PC-3 (cell line): ENCODE results near the gene SLC9A3. TPM values are rescaled to one million over a fixed set of nuclear protein-coding genes. Genes with fewer than 3 reads are reported as not detected.

Experiments
- ATAC-seq: fragments of 200-7000 bp; cut with Tn5 transposase; 2 replicates; pipeline ENCODE4 v1.9.1; 2020; ENCODE audit warnings: mild to moderate bottlenecking, moderate library complexity
- BruUV-seq: library from RNA; stranded (reverse); fragments of 400-500 nt; replicated peaks from 2 replicates; lab custom pipeline; 2021; lab: Mats Ljungman, UMichigan
- CTCF ChIA-PET: fragments of 300-600 bp; sonication (Branson Sonifier 250); formaldehyde crosslinking; loops from one replicate; lab custom pipeline; 2022; ENCODE audit warnings: antibody characterized with exemption; lab: Charles Lee
- POLR2A ChIA-PET: fragments of 300-600 bp; sonication (Branson Sonifier 250); formaldehyde crosslinking; loops from one replicate; lab custom pipeline; 2022; ENCODE audit warnings: antibody characterized with exemption; ENCODE audit not compliant: unreplicated experiment; lab: Charles Lee
- DNase-seq: peaks from one replicate; pipeline ENCODE4 v3.0.0-alpha.2; 2015
- H2AFZ ChIP-seq: fragments of 300-600 bp; sonication (generic); 2 replicates; pipeline ENCODE4 v1.6.0; 2016; ENCODE audit warnings: antibody characterized with exemption, low read length
- H3F3A ChIP-seq: fragments of 300-600 bp; sonication (generic); one replicate; pipeline ENCODE4 v1.6.0; 2017; ENCODE audit warnings: antibody characterized with exemption, low read length, control low read depth, mild to moderate bottlenecking; ENCODE audit not compliant: unreplicated experiment
- H3K27ac ChIP-seq: fragments of 300-600 bp; sonication (generic); 2 replicates; pipeline ENCODE4 v1.5.1; 2016; ENCODE audit warnings: mild to moderate bottlenecking, low read length
- H3K27me3 ChIP-seq: fragments of 300-600 bp; sonication (generic); 2 replicates; pipeline ENCODE4 v1.6.1; 2016; ENCODE audit warnings: low read length, mixed read lengths
- H3K36me3 ChIP-seq: fragments of 300-600 bp; sonication (generic); 2 replicates; pipeline ENCODE4 v1.6.1; 2016; ENCODE audit warnings: low read depth, mixed run types, low read length, mixed read lengths
- H3K4me1 ChIP-seq: fragments of 300-600 bp; sonication (generic); 2 replicates; pipeline ENCODE4 v1.5.1; 2016; ENCODE audit warnings: low read length; ENCODE audit not compliant: insufficient read depth
- H3K4me2 ChIP-seq: fragments of 300-600 bp; sonication (generic); 2 replicates; pipeline ENCODE4 v1.6.0; 2016; ENCODE audit warnings: low read length
- H3K4me3 ChIP-seq: fragments of 300-600 bp; sonication (generic); 2 replicates; pipeline ENCODE4 v1.5.1; 2016; ENCODE audit warnings: mild to moderate bottlenecking, low read length, mixed read lengths
- H3K79me2 ChIP-seq: fragments of 300-600 bp; sonication (generic); 2 replicates; pipeline ENCODE4 v1.6.1; 2017; ENCODE audit warnings: low read length, mixed read lengths
- H3K9ac ChIP-seq: fragments of 300-600 bp; sonication (generic); 2 replicates; pipeline ENCODE4 v1.6.0; 2016; ENCODE audit warnings: mild to moderate bottlenecking, low read length
- H3K9me2 ChIP-seq: fragments of 300-600 bp; sonication (generic); replicated peaks from 2 replicates; pipeline ENCODE4 v1.6.1; 2016; ENCODE audit warnings: mixed run types, low read length, mixed read lengths
- H3K9me3 ChIP-seq: fragments of 300-600 bp; sonication (generic); 2 replicates; pipeline ENCODE4 v1.6.1; 2016; ENCODE audit warnings: low read length, mixed read lengths
- H4K20me1 ChIP-seq: fragments of 300-600 bp; sonication (generic); 2 replicates; pipeline ENCODE4 v1.6.1; 2016; ENCODE audit warnings: low read length, mixed read lengths
- CTCF ChIP-seq: fragments of 300-600 bp; sonication (generic); conservative IDR thresholded peaks from 2 replicates; pipeline ENCODE4 v1.5.1; 2017; ENCODE audit warnings: antibody characterized with exemption, low read depth, mild to moderate bottlenecking, low read length
- EZH2 ChIP-seq: fragments of 300-600 bp; sonication (generic); IDR thresholded peaks from one replicate; pipeline ENCODE4 v1.6.1; 2017; ENCODE audit warnings: antibody characterized with exemption, mild to moderate bottlenecking, low read length; ENCODE audit not compliant: unreplicated experiment
- EZH2phosphoT487 ChIP-seq: fragments of 300-600 bp; sonication (generic); IDR thresholded peaks from 2 replicates; pipeline ENCODE4 v1.6.1; 2018; ENCODE audit warnings: mild to moderate bottlenecking, antibody characterized with exemption, low read length, borderline replicate concordance
- intact Hi-C: fragments of 100-400 bp; cut with micrococcal nuclease; formaldehyde crosslinking; loops from 2 replicates; pipeline ENCODE4 v1.9.0; 2023
- total RNA-seq: library from RNA; depleted of rRNA; stranded (reverse); fragments of >200 nt; gene quantifications from 2 replicates; pipeline ENCODE4 v1.2.3, GENCODE V29; 2014

The SLC9A3 gene
- total RNA-seq, 1 experiment from 2014 or later = 4.9 TPM

GRCh38 chr5:483434-484140 is 40.7 kb downstream of the SLC9A3 start:
- Histone ChIP-seq H3K4me1 (no peaks in the 10 kb centered on the region), H3K9me3 (no peaks in the 10 kb centered on the region), H3K79me2 (no peaks in the 10 kb centered on the region), H3K4me3 (no peak overlapping the region), H2AFZ (no peak overlapping the region), H4K20me1 (no peaks in the 10 kb centered on the region), H3K36me3 (no peaks in the 10 kb centered on the region), H3F3A (no peaks in the 10 kb centered on the region), H3K27me3 (no peaks in the 10 kb centered on the region), H3K4me2 (no peak overlapping the region), H3K9me2 (no peaks in the 10 kb centered on the region), H3K9ac (no peak overlapping the region), H3K27ac (no peak overlapping the region)
- BruUV-seq = no TSS peak
- TF ChIP-seq CTCF = no peak
- TF ChIP-seq EZH2phosphoT487 = no peak
- TF ChIP-seq EZH2 = no peak
- intact Hi-C loops = no loop called here
- CTCF ChIA-PET = no interaction called here
- DNase-seq (no peak), ATAC-seq (no peak)
- POLR2A ChIA-PET = no interaction called here

- no peaks in the 10 kb centered on the region for H4K20me1 ChIP-seq
- TF ChIP-seq EZH2 (no peak), CTCF (no peak), EZH2phosphoT487 (no peak)
- DNase-seq = no peak
- H3K9ac ChIP-seq = no peak overlapping the region
- no peaks in the 10 kb centered on the region for H3K4me1 ChIP-seq
- no peaks in the 10 kb centered on the region for H3K9me2 ChIP-seq
- H3K27ac ChIP-seq = no peak overlapping the region
- no peaks in the 10 kb centered on the region for H3K79me2 ChIP-seq
- no peak for ATAC-seq
- no peaks in the 10 kb centered on the region for H3K36me3 ChIP-seq
- H3K27me3 ChIP-seq = no peaks in the 10 kb centered on the region
- BruUV-seq = no TSS peak
- no peaks in the 10 kb centered on the region for H3K9me3 ChIP-seq
- intact Hi-C loops = no loop called here
- ChIA-PET CTCF (no interaction called here), POLR2A (no interaction called here)
- H3F3A ChIP-seq = no peaks in the 10 kb centered on the region
- H3K4me3 ChIP-seq = no peak overlapping the region
- H2AFZ ChIP-seq = no peak overlapping the region
- no peak overlapping the region for H3K4me2 ChIP-seq
These were observed 41.2 kb downstream of the SLC9A3 start for GRCh38 chr5:483011-483410.

GRCh38 chr5:482506-482905 is 41.7 kb downstream of the SLC9A3 start:
- Histone ChIP-seq H3K4me1 (no peaks in the 10 kb centered on the region), H3K9me2 (no peaks in the 10 kb centered on the region), H3K4me2 (no peak overlapping the region), H3K27me3 (no peaks in the 10 kb centered on the region), H3K27ac (no peak overlapping the region), H2AFZ (no peak overlapping the region), H3K9ac (no peak overlapping the region), H4K20me1 (no peaks in the 10 kb centered on the region), H3K36me3 (no peaks in the 10 kb centered on the region), H3K4me3 (no peak overlapping the region), H3F3A (no peaks in the 10 kb centered on the region), H3K9me3 (no peaks in the 10 kb centered on the region), H3K79me2 (no peaks in the 10 kb centered on the region)
- intact Hi-C loops = no loop called here
- ChIA-PET POLR2A (no interaction called here), CTCF (no interaction called here)
- ATAC-seq = no peak
- TF ChIP-seq EZH2phosphoT487 = no peak
- no peak for TF ChIP-seq EZH2
- no peak for TF ChIP-seq CTCF
- no TSS peak for BruUV-seq
- DNase-seq = no peak
